GM21526 (cell line): Measurements from ENCODE around the gene GRM5.
"Not testable (repeated sequence)": the region's sequence is repeated elsewhere in the genome, so short reads cannot be mapped to it uniquely, and the experiment has no call there.

Experiments used
- ATAC-seq: cut with Tn5 transposase; IDR thresholded peaks from one replicate; pipeline ENCODE4 v1.9.1; 2021; ENCODE audit warnings: moderate library complexity; ENCODE audit not compliant: unreplicated experiment, low FRiP score

The GRM5 gene

DNA sequence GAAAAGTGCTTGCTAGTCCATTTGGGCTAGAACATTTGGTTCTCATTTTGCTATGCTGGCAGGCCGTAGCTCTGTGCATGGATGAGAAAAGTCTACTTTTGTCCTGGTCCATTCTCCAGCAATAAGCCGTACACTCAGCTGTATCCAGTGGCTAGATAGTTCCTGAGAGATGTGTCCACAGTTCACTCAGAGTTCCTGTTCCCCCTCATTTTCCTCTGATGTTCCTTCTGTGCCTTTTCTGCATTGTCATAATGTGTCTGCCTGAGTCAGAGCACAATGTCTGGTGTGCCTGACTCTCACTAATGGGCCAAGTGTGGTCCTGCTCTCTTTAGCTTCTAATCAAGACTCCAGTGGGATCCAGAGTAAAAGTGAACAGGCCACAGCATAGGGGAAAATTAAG, 512.6 kb downstream of the GRM5 start:
- ATAC-seq = no peak

DNA sequence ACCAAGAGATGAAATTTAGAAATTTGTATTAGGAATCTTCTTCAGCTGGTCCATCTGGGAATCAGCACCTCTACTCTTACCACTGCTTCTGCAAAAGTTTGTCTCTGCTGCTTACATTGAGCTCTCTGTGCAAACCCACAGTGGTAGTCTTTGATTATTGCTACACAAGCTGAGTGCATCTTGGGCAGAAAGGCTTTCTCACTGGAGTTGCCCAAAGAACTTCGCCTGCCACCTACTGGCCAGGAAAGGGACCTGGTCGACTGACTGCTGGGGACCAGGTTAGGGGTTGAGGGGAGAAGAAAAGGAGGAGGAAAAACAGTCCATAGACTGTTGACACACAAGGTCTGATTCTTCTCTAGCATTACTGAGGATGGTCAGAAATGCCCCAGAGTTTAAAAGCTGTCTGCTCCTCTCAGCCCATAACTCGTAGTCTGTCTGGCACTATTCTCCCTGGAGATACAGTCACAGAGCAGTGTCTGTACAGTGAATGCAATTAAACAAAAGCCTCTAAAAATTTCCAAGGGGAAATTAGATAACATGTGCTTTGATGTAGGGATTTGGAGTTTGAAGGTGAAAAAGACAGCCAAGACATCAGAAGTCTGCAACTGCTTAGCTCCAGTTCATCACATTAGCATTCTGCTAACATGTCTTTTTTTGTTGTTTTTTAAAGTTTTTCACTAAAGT, 513.3 kb downstream of the GRM5 start:
- ATAC-seq = peak; percentile 96

- ATAC-seq = no peak
Observed at GRCh38 chr11:88544656-88545280, 521.0 kb downstream of the GRM5 start.

DNA sequence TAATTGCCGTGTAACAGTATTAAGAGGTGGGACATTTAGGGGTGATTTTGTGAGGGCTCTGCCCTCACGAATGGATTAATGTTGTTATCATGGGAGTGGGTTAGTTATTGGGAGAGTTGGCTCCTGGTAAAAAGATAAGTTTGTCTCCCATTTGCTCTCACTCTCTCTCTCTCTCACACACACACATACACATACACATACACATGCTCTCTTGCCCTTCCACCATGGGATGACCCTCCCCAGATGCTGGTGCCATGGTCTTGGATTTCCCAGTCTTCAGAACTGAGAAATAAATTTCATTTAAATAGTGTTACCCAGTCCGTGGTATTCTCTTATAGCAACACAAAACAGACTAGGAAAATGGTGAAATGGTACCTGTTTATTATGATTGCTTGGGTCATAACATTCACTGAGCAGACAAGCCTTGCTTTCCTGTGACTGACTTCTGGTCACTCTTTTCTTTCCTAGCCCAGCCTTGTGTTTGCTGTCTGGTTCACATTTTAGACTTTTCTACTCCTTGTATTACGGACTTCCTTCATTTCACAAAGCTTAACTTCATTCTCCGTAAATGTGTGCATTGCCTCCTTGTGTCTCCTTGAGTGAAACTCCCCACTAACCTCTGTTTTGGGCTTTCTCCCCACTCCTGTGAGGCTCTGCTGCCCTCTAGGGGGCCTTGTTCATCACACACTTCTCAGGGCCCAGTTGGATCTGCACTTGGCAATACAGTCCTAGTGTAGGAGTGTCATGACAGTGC, 521.7 kb downstream of the GRM5 start:
- peak; percentile 99 for ATAC-seq

DNA sequence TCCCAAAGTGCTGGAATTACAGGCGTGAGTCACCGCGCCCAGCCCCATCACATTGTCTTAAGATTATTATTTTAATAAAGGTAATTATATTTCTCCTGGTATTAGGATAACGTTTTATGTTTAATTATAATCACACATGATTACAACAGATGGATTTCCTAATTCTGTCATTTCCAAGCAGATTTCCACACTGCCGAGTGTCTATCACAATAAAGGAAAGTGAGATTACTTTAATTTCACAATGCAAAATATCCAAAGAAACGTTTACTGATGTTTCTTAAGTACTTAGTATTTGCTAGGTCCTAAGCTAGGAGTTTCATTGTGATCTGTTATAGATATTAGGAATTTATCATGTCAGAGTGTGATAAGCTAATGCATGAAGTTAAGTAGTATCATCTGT, 524.8 kb downstream of the GRM5 start:
- no peak for ATAC-seq

- no peak for ATAC-seq
Observed at GRCh38 chr11:88538098-88538497, 527.7 kb downstream of the GRM5 start.

DNA sequence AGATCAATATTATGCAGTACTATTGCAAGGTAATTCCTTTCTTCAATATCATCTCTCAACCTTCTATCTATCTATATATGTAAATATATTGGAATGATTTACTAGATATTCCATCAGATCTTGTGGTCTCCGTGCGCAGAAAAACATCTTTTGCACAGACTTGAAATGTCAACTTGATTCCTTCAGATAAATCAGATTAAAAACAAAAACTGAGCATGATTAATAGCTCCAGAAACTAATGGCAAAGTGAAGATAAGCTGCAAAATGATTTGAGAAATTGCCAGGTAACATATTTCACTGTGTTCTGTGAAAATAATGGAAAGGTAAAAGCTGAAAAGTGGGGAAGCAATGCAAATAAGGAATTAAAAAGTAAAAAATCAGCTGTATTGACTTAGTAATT, 528.2 kb downstream of the GRM5 start:
- no peak for ATAC-seq

GRCh38 chr11:88536616-88537265, 529.0 kb downstream of the GRM5 start:
- no peak for ATAC-seq

GRCh38 chr11:88535916-88536547, 529.8 kb downstream of the GRM5 start:
- ATAC-seq = peak; percentile 89

- ATAC-seq = no peak
Observed at GRCh38 chr11:88535266-88535665, 530.5 kb downstream of the GRM5 start.

DNA sequence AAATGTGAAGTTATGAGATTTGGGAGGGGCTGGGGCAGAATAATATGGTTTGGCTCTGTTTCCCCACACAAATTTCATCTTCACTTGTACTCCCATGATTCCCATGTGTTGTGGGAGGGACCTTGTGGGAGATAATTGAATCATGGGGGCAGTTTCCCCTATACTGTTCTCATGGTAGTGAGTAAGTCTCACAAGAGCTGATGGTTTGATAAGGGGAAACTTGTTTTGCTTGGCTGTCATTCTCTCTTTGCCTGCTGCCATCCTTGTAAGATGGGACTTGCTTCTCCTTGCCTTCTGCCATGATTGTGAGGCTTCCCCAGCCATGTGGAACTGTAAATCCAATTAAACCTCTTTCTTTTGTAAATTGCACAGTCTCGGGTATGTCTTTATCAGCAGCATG, 531.1 kb downstream of the GRM5 start:
- ATAC-seq = not testable (repeated sequence)

DNA sequence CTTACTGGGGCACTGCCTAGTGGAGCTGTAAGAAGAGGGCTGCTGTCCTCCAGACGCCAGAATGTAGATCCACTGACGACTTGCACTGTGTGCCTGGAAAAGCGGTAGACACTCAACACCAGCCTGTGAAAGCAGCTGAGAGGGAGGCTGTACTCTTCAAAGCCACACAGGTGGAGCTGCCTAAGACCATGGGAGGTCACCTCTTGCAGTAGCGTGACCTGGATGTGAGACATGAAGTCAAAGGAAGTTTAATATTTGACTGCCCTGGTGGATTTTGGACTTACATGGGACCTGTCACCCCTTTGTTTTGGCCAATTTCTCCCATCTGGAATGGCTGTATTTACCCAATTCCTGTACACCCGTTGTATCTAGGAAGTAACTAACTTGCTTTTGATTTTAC, 531.6 kb downstream of the GRM5 start:
- no peak for ATAC-seq

DNA sequence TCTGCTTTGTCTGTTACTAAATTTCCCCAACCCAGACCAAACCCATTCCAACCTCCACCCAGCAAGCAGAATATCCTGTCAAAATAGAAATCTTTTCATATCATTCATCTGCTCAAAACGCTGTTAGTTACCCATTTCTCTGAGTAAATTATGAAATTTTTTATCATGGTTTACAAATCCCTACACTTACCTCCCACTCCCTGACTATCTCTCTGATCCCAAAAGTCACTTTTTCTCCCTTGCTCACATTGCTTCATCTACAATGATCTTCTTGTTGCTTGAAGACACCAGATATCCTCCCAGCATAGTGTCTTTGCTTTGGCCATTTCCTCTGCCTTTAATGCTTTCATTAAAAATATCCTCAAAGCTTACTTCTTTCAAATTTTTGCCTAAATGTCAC, 532.8 kb downstream of the GRM5 start:
- ATAC-seq = no peak

DNA sequence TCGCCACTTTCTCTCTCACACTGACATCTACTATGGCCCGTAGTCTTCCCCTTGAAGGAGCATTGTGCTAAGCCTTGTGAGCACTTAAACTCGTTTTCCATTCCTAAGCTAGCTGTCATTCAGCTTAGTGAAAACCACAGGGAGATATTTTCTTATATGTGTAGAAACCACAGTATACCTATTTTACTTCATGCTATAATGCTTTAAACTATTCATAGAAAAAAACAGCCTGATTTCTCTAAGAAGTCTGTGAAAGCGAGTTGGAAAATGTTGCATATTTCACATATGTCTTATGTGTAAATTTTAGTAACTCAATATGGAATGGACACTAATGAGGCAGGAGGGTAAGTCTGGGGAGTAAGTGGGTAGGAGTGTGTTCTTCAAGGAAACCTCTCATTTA, 534.0 kb downstream of the GRM5 start:
- ATAC-seq = no peak

DNA sequence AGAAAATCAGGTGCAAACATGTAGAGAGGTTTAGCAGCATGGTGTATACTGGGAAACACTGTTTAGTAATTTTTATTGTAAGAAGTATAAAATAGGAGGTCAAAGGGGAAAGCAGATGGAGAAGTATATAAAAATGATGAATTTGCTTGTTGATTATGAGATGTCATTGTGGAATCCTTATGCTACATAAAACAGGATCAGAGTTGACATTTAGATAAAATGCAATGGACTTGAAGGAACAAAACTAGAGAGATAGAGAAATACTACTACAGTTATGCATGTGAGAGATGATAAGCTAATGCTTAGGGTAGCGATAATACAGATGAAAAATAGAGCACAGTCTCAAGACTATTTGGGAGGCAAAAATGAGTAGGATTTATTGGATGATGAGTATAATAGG, 536.4 kb downstream of the GRM5 start:
- ATAC-seq = no peak

- no peak for ATAC-seq
Observed at GRCh38 chr11:88523386-88524071, 542.3 kb downstream of the GRM5 start.

GRCh38 chr11:88522624-88523385, 543.0 kb downstream of the GRM5 start:
- ATAC-seq = no peak

DNA sequence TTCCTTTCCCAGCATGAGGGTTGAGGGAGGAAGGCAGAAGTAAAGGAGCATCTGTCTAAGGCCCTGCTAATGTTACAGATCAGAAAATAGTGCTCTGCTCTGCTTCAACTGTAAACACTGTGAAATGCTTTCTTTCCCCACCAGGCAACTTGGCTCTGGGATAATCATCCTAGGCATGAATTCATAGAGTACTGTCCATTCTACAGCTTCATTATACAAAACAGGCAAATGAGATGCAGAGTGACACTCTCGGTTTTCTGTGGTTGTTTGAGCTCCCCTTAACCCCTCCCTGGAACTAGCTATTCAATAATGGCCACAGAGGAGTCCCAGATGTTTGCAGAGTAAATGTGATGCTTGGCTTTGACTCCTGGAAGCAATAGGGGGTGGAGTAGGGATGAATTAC, 544.0 kb downstream of the GRM5 start:
- ATAC-seq = no peak

DNA sequence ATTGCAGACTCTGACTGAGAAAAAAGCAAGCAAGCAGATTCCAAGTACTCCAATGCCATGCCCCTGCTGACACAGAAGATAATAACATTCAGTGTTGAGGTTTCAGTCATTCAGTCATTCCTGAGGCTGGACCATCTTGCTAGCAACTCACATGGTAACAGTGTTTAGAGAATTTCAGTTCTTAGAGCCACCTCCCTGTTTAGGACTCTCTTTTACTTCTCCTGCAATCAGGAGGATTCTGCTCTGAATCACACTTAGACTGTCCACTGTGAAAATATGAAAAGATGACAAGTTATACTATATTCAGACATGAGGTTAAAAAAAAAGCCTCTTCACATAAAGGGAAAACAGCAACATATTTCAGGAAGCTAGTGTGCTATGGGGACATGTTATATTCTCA, 544.4 kb downstream of the GRM5 start:
- ATAC-seq = no peak

GRCh38 chr11:88520391-88520790, 545.4 kb downstream of the GRM5 start:
- no peak for ATAC-seq
